Stimulated activated CD8-positive, alpha-beta memory T cell treated with anti-CD3 and anti-CD28 coated beads, Interleukin-15, amount 100 ng/mL, for 4 hours (primary cell): ENCODE measurements around the gene TSPEAR.
"Not testable (repeated sequence)": the region's sequence is repeated elsewhere in the genome, so short reads cannot be mapped to it uniquely, and the experiment has no call there.

Experiments used
- DNase-seq, 2 donors: peaks; one replicate each; pipeline ENCODE4 v3.0.0-alpha.2; 2020; ENCODE audit warnings: low read depth in 2 of 2

TSPEAR gene

DNA sequence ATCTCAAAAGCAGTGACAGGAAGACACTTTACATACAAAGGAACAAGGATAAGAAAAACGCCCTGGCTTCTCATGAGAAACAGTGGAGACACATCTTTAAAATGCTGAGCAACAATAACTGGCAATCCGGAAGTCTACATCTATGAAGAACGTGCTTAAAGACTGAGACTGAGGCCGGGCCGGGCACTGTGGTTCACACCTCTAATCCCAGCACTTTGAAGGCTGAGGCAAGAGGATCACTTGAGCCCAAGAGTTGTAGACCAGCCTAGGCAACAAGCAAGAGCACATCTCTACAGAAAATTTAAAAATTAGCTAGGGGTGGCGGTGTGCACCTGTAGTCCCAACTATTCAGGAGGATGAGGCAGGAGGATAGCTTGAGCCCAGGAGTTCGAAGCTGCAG is 27.3 kb downstream of the TSPEAR start:
- no peak for DNase-seq

DNA sequence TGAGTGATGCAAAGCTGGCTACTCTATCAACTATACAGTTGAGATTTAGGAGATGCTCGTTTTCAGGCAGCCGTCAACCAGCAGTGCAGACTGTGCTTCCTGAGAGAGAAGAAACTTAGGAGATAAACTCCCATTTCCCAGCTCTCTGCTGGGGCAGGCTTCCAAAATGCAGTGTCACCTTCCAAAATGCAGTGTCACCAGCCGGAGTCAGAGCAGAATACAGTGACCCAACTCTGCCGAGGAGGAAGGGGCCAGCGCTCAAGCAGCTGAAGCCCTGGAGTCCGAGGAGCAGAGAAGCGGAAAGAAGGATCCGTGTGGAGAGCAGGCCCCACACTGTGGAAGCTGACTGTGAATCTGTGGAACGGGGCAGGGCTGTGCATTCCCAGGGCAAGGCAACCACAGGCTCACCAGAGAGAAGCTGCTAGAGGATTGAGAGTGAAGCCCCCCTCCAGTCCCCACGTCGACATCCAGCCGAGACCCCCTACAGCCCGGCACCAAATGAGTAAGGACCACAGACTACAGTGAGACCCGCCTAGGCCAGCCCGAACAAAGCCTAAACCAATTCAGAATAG is 28.7 kb downstream of the TSPEAR start:
- no peak for DNase-seq

- no peak for DNase-seq
Observed at GRCh38 chr21:44681861-44682579, 29.4 kb downstream of the TSPEAR start, which contains the start of gene KRTAP12-1. TSS of gene KRTAP12-1 (minus strand) at chr21:44682163. CDS start at chr21:44682123, 40 bp downstream.

GRCh38 chr21:44681152-44681551 is 30.2 kb downstream of the TSPEAR start:
- no peak for DNase-seq

DNA sequence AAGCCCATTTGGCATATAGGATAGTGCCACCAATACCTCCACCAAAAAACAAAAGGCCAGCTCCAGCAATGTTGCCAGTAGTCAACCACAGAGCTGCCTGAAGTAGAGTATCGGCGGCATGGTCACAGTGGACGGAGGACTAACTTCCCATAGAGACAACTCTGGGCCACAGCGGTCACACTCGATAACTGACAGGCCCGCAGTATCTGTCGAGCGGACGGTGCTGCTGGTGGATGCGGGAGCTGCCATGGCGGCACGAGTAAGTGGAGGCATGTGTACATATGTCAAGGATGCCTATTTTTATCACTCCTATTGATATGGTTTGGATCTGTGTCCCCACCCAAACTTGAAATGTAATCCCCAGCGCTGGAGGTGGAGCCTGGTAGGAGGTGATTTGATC is 33.5 kb downstream of the TSPEAR start:
- no peak for DNase-seq

DNA sequence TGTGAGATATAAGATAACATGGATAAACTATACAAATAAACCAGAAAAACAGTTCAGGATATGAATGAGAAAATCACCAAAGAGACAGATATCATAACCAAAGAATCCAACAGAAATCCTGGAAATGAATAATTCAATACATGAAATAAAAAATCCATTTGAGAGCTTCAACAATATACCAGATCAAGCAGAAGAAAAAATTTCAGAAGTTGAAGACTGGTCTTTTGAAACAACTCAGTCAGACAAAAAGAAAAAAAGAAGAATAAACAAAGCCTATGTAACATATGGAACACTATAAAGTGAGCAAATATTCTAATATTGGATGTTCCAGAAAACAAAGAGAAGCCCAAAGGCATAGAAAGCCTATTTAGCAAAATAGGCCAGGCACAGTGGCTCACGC is 39.5 kb downstream of the TSPEAR start:
- DNase-seq, result no peak

DNA sequence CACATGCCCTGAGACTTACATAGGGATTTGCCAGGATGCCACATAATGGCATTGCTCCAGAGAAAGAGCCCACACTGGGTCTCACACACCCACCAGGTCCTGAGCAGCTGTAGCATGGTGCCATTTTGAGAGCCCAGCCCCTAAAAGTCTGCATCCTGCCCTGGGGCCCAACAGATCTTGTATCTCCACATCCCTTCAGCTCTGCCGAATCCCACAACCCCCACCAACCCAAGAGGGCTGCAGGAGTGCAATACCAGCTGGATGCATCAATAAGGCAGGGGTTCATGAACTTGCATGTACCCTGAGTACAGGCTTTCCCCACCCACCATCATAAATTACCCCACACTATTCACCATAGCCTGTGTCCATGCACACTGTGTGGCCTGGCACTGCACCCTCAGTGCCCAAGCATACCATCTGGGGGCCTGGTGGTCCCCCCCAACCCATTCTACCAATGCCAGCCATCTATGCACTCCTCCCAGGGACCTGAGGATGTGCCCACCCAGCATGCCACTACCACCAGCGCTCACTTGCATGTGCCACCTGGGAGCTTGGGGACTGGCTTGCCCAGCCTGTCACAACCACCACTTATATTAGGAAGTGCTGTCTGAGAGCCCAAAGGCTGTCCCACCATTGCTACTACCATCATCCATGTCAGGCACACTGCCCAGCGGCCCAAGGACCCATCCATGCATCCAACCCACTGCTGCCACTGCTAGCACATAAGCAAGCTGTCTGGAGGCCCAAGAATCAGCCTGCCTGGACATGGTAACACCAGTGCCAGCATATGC is 40.5 kb downstream of the TSPEAR start:
- DNase-seq, result no peak

DNA sequence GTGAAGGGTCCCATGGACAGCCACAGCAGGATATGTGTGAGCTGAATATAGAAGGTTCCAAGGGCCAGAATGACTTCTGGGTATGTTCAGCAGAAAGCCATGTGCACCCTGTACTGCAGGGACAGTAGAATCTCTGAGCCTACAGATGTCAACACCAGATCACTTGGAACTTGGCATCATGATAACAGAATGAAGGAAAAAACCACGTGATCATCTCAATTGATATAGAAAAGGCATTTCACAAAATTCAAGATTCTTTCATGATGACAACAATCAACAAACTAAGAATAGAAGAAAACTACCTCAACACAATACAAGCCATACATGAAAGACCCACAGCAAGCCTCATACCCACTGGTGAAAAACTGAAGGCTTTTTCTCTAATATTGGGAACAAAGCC is 43.8 kb downstream of the TSPEAR start:
- no peak for DNase-seq

DNA sequence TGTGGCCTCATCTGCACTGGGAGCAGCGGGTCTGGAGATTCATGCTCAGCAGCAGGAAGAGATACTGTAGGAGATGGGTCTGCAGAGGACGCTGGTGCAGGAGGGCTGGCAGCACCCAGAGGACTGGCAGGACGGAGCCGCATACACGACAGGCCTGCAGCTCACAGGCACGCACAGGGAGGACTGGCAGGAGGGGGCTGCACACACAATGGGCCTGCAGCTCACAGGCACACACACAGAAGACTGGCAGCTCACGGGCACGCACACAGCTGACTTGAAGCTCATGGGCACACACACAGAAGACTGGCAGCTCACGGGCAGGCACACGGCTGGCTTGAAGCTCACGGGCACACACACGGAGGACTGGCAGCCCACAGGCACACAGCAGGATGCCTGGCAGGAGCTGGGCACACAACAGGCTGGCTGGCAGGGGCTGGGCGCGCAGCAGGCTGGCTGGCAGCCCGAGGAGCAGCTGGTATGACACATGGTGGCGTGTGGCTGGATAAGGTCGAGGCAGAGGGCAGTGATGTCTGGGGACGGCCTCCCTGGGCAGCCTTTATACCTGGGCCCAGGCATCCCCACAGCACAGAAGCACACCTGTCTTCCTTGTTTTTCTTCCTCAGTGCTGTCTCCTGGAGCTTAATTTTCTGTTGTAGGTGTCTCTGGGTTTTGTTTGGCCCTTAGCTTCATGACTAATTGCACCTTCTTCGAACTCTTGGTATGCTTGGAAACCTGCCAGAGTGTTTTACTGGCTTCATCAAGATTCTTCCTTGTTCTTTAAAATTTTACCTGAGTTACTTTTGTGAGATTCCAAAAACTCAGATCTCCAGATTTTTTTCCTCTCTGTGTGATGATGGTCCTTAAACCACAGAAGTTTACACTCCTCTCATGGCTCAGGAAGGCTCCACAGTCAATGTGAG is 44.7 kb downstream of the TSPEAR start, which contains the start of gene KRTAP12-2:
Gene KRTAP12-2, minus strand, starts transcription at position 527 of the 920 bp plus-strand sequence. Its CDS starts 41 bp downstream, at position 486.
- DNase-seq, result no peak

GRCh38 chr21:44664691-44665090 is 46.7 kb downstream of the TSPEAR start:
- DNase-seq, result no peak

GRCh38 chr21:44661567-44661966 is 49.8 kb downstream of the TSPEAR start:
- not testable (repeated sequence) for DNase-seq

DNA sequence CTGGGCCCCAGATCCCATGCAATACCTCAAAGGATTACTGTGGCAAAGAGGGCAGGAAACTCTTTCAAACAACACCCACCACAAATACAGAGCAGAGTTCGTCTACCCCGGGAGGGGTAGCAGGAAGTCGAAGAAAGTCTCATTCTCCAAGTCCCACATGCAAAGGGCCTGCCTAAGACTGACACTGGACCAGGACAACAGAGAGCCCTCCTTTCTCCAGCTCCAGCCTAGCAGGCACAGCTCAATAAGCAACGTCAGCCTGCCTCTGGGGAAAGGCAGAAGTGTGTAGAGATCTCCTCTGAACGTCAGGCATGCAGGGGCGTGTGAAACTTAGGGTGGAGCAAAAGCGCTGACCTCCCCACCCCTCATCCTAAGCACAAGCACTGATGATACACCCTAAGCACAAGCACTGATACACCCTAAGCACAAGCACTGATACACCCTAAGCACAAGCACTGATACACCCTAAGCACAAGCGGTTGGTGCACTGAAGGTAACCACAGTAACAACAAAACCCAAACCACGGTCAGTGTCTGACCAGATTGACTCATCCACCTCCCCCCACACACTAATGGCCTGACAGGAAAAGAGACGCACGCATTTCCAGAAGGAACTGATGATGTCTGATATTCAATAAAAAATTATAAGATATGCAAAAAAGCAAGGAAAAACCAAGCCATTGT is 52.3 kb downstream of the TSPEAR start:
- no peak for DNase-seq

GRCh38 chr21:44658541-44658910 is 52.8 kb downstream of the TSPEAR start:
- no peak for DNase-seq

DNA sequence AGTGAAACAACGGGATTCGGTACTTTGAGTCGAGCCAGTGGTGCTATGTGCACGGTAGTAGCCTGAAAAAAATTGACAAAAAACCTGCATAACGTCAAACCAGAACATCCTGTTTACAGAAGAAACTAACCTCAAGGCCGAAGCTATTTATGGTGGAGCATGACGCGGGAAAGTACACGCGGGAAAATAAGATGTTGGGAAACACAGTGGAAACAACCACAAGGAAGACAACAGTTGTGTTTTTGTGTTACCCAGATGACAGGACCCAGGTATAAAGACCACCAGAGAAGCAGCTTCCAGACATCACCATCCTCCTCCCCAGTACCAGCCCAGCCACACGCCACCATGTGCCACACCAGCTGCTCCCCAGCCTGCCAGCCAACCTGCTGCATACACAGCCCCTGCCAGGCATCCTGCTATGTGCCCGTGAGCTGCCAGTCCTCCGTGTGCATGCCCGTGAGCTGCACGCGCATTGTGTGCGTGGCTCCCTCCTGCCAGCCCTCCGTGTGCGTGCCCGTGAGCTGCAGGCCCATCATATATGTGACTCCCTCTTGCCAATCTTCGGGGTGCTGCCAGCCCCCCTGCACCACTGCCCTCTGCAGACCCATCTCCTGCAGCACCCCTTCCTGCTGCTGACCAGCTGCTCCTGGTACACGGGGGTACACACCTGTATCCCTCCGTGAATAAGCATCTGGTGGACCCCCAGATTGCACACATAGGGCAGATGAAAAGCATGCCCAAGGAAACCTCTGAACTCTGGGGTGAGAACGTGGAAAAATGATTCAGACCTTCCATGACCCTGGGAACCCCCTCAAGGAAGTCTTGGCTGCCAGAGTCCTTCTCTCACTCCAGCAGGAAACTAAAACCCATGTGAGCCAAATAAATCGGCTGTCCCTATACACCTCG is 53.5 kb downstream of the TSPEAR start, which contains the start of gene KRTAP12-3:
Gene KRTAP12-3, plus strand, starts transcription at position 298 of the 906 bp plus-strand sequence. Its CDS starts 48 bp downstream, at position 346.
- no peak for DNase-seq

GRCh38 chr21:44656868-44657267 is 54.5 kb downstream of the TSPEAR start:
- DNase-seq, result no peak

DNA sequence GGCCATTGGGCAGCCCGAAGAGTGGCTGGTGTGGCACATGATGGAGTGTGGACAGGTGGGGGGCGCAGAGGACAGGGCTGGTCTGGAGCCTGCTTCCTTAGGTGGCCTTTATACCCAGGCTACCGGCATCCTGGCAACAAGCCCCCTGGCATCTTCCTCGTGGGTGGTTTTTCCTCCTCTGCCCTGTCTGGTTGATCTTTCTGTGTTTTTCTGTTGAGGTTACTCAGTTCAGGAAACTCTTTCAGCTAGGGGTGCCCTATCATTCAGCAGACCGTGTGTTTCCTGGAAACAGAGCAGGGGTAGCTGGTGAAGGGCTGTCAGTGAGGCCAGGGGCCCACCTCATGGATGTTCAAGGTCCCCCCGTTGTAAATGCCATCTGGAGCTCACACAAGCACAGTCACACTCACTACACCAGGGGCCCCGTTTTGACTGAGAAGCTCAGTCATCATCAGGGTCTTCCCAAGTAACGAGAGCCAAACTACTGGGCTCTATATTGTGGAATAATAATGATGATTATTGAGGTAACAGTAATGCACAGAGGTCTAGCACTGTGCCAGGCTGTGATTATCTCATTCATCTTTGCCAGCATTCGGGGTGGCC is 56.7 kb downstream of the TSPEAR start, which contains the start of gene KRTAP12-4:
Gene KRTAP12-4, minus strand, starts transcription at position 84 of the 600 bp plus-strand sequence. Its CDS starts 45 bp downstream, at position 39.
- no peak for DNase-seq

GRCh38 chr21:44653656-44654575 is 57.5 kb downstream of the TSPEAR start:
- DNase-seq, result no peak

DNA sequence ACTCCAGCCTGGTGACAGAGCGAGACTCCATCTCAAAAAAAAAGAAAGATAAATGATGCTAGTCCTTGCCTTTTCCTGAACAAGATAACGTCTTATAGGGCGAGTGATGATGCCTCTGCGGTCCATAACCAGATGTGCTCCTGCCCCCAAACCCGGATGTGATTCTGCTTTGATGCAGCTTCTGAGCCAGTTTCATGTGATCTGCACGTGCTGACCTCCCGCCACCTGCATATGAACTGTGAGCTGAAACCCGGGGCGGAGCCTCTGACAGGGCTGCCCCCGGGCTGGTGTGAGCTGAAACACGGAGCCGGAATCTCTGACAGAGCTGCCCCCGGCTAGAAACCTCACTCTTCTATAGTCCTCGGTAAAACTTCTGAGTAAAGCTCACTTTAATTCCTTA is 58.2 kb downstream of the TSPEAR start:
- no peak for DNase-seq
